Cardiac fibroblast (primary cell): Measurements from ENCODE around the gene MGAT3.

Experiments
- DNase-seq, 2 donors: peaks; one replicate each; pipeline versions ENCODE4 v3.0.0 to v3.0.0-alpha.2; 2010; ENCODE audit warnings: low read depth in 2 of 2
- H3K4me3 ChIP-seq, 2 donors: replicated peaks in 1 of 2; 1 replicate in 1 of 2; 2 replicates in 1 of 2; pipeline ENCODE4 v1.5.1; 2011; ENCODE audit warnings: low read depth in 2 of 2, low read length in 2 of 2, mild to moderate bottlenecking in 2 of 2, moderate library complexity in 1 of 2
- CTCF ChIP-seq: IDR thresholded peaks from one replicate; pipeline ENCODE4 v1.5.1; 2011; ENCODE audit warnings: low read depth, mild to moderate bottlenecking, low read length, inconsistent platforms

MGAT3 gene

GRCh38 chr22:39414377-39414776 lies 42.4 kb upstream of the MGAT3 start:
- DNase-seq: no peak
- no peak for TF ChIP-seq CTCF
- H3K4me3 ChIP-seq: no peak overlapping the region

GRCh38 chr22:39414886-39415285 lies 41.9 kb upstream of the MGAT3 start:
- TF ChIP-seq CTCF: no peak
- DNase-seq: no peak
- no peak overlapping the region for H3K4me3 ChIP-seq

DNA sequence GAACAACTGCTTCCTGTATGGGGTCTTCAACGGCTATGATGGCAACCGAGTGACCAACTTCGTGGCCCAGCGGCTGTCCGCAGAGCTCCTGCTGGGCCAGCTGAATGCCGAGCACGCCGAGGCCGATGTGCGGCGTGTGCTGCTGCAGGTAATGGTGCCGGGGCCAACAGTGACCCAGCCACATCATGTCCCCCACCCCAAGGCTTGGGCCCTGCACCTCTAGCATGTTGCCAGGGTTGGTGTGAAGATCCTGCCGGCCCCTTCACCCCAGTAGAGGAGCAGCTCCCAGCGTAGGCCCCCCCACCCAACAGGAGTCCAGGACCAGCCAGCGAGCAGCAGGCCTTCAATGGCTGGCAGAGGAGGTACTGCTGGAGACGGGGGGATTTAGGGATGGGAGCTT lies 41.3 kb upstream of the MGAT3 start:
- DNase-seq: no peak
- TF ChIP-seq CTCF: no peak
- H3K4me3 ChIP-seq: no peak overlapping the region

DNA sequence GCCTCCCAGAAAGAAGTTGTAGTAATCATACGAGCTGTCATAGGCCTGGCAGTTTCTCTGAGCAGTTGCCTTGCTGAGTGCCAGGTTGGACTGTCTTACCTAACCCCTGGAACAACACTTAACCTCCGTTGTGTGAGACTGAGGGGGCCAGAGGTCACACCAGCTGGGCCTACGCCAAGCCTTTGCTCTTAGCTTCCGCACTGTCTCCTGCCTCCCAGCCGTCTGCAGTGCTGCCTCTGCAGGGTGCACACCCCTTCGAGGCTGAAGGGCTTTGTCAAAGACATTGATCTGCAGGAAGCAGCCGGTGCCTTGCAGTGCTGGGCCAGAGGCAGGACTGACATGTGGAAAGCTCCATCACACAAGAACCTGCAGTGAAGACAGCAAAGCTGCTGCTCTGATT lies 40.5 kb upstream of the MGAT3 start:
- no peak overlapping the region for H3K4me3 ChIP-seq
- DNase-seq: no peak
- TF ChIP-seq CTCF: no peak

- no peak for DNase-seq
- H3K4me3 ChIP-seq: no peak overlapping the region
- TF ChIP-seq CTCF: no peak
Observed at GRCh38 chr22:39417641-39418040, 39.2 kb upstream of the MGAT3 start.

DNA sequence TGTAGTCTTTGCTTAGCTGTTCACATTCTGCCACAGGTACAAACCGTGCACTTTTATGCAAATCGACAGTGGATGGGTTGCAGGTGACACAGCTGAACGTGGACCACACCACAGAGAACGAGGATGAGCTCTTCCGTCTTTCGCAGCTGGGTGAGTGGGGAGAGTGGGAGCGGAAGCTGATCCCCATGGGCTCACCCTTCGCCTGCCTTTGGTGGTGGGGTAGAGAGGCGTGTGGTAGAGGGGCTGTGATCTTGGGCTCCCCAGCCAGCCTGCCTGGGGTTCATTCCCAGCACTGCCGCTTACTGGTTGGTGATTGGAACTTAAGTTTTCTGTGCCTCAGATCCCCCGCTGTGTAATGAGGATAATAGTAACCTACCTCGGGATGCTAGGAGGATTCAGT lies 38.1 kb upstream of the MGAT3 start:
- TF ChIP-seq CTCF: no peak
- DNase-seq: no peak
- H3K4me3 ChIP-seq: no peak overlapping the region

DNA sequence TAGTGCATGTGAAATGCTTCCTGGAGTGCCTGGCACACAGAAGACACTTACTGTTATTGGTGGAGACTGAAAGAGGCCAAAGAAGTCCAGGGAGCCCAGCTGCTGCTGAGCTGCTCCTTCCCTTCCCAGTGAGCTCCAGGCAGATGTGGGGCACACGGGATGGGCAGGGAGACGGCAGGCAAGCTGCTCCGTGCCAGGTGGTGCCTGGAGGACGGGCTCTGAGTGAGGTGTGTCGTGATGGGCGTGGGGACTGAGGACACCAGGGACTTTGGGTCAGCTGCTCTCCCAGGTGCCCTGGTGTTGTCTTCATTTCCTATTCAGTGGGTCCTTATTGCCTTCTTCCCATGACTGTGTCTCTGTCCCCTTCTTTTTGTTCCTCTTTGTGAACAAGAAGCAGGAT lies 37.7 kb upstream of the MGAT3 start:
- H3K4me3 ChIP-seq: no peak overlapping the region
- no peak for DNase-seq
- no peak for TF ChIP-seq CTCF
